A549 (cell line): ENCODE results near the gene NAALADL1. TPM values are rescaled to one million over a fixed set of nuclear protein-coding genes. Genes with fewer than 3 reads are reported as not detected.
A peak's percentile ranks its signal among the peaks of the same experiment; 100 is the strongest.
"Not testable (repeated sequence)": the region's sequence is repeated elsewhere in the genome, so short reads cannot be mapped to it uniquely, and the experiment has no call there.

ENCODE experiments used
- ATAC-seq, 2 experiments: fragments of 200-7000 bp in 1 of 2; fragments of >200 bp in 1 of 2; cut with Nextera tagmentation in 1 of 2; cut with Tn5 transposase in 1 of 2; 3 replicates each; pipeline versions ENCODE4 v1.8.0 to v1.9.1; 2018 to 2020; ENCODE audit warnings: mild to moderate bottlenecking in 1 of 2, moderate library complexity in 1 of 2
- CTCF ChIA-PET: fragments of 300-600 bp; sonication (Branson Sonifier 250); formaldehyde crosslinking; extraction: SDS; loops from one replicate; lab custom pipeline; 2021; ENCODE audit warnings: antibody characterized with exemption, inconsistent platforms; lab: Yijun Ruan, JAX
- POLR2A ChIA-PET: fragments of 350-600 bp; formaldehyde crosslinking; extraction: SDS; loops from one replicate; lab custom pipeline; 2021; ENCODE audit warnings: antibody characterized with exemption, inconsistent platforms; lab: Yijun Ruan, JAX
- DNase-seq, 2 experiments: peaks; one replicate each; pipeline versions ENCODE4 v3.0.0 to v3.0.0-alpha.2; 2011 to 2016; ENCODE audit warnings: low read depth in 1 of 2, low spot score in 1 of 2
- FAIRE-seq: peaks from 2 replicates; lab custom pipeline; 2011; peaks lifted over from hg19 to GRCh38; lab: Jason Lieb, UNC
- H3K27ac ChIP-seq, 2 experiments: fragments of >200 bp; sonication (Bioruptor Twin); formaldehyde crosslinking; 3 replicates each; pipeline ENCODE4 v1.5.1; 2016 to 2017
- H3K4me1 ChIP-seq: fragments of >200 bp; sonication (Bioruptor Twin); formaldehyde crosslinking; 3 replicates; pipeline ENCODE4 v1.6.1; 2016
- H3K4me2 ChIP-seq: fragments of >200 bp; sonication (Bioruptor Twin); formaldehyde crosslinking; 3 replicates; pipeline ENCODE4 v1.6.1; 2016
- H3K4me3 ChIP-seq: fragments of >200 bp; sonication (Bioruptor Twin); formaldehyde crosslinking; 3 replicates; pipeline ENCODE4 v1.5.1; 2016
- H3K9me3 ChIP-seq: fragments of >200 bp; sonication (Bioruptor Twin); formaldehyde crosslinking; 3 replicates; pipeline ENCODE4 v1.6.1; 2016
- HDAC2 ChIP-seq: fragments of 200-600 bp; sonication (generic); IDR thresholded peaks from 2 replicates; pipeline ENCODE4 v1.6.1; 2016
- JUN ChIP-seq, 2 experiments: fragments of >200 bp; sonication (Bioruptor Twin); formaldehyde crosslinking; IDR thresholded peaks; 2 replicates in 1 of 2; 3 replicates in 1 of 2; pipeline ENCODE4 v1.6.1; 2016 to 2017
- KDM5A ChIP-seq: fragments of 200-600 bp; sonication (generic); IDR thresholded peaks from 2 replicates; pipeline ENCODE4 v1.6.1; 2016; ENCODE audit warnings: antibody characterized with exemption, mild to moderate bottlenecking
- NFE2L2 ChIP-seq: fragments of 150-350 bp; conservative IDR thresholded peaks from 2 replicates; pipeline ENCODE4 v1.6.1; 2014; ENCODE audit warnings: low read length
- PHF8 ChIP-seq: fragments of 200-600 bp; sonication (generic); IDR thresholded peaks from 2 replicates; pipeline ENCODE4 v1.6.1; 2016; ENCODE audit warnings: low read depth, mild to moderate bottlenecking, antibody characterized with exemption, moderate library complexity, borderline replicate concordance
- POLR2A ChIP-seq: IDR thresholded peaks from 2 replicates; pipeline ENCODE4 v1.6.1; 2012; ENCODE audit warnings: mild to moderate bottlenecking, low read length
- RAD21 ChIP-seq, 2 experiments: fragments of >200 bp in 1 of 2; sonication (Bioruptor Twin) in 1 of 2; formaldehyde crosslinking in 1 of 2; IDR thresholded peaks in 1 of 2; conservative IDR thresholded peaks in 1 of 2; 2 replicates in 1 of 2; 3 replicates in 1 of 2; pipeline ENCODE4 v1.6.1; 2012 to 2018; ENCODE audit warnings: inconsistent platforms in 1 of 2
- REST ChIP-seq: fragments of 200-600 bp; sonication (generic); IDR thresholded peaks from 2 replicates; pipeline ENCODE4 v1.6.1; 2016; ENCODE audit warnings: antibody characterized with exemption, mild to moderate bottlenecking, moderate library complexity
- USF2 ChIP-seq: fragments of 450-650 bp; IDR thresholded peaks from 2 replicates; pipeline ENCODE4 v1.6.1; 2014; ENCODE audit warnings: antibody characterized with exemption
- ZC3H11A ChIP-seq: fragments of 450-650 bp; IDR thresholded peaks from 2 replicates; pipeline ENCODE4 v1.6.1; 2014; ENCODE audit warnings: antibody characterized with exemption, mild to moderate bottlenecking
- WGBS: methylation state at CpG from one replicate; pipeline ENCODE4 v1.1.6; 2017; ENCODE audit errors: missing lambda C conversion rate; 5-methylcytosine and 5-hydroxymethylcytosine counted together
- polyA plus RNA-seq, 4 experiments: library from polyadenylated mRNA; depleted of rRNA in 3 of 4; stranded (reverse); fragments of >200 nt; fragmentation: RNase III in 1 of 4; extraction: RNeasy Plus Mini Kit Qiagen cat#74134 plus additional on column Dnase treatment in 1 of 4; gene quantifications; 2 replicates in 3 of 4; 3 replicates in 1 of 4; pipeline ENCODE4 v1.2.3, GENCODE V29; 2011 to 2017

The NAALADL1 gene
- polyA plus RNA-seq, 2 of the 4 experiments (the other 2 are of a cell fraction): not detected

- no peak for TF ChIP-seq NFE2L2
- TF ChIP-seq RAD21 (conservative IDR thresholded peaks at IDR 0.05 in 1 of 2, IDR thresholded peaks at IDR 0.05 in 1 of 2): peak; percentile 66 to 74
- TF ChIP-seq POLR2A: peak; percentile 41
- TF ChIP-seq USF2: no peak
- TF ChIP-seq PHF8: peak; percentile 72; the same call in 1 of the 2 replicates
- TF ChIP-seq, all 56 proteins: peak for 5
Observed at GRCh38 chr11:65013130-65013887, 45.0 kb downstream of the NAALADL1 start (continued).

- POLR2A ChIA-PET: no interaction called here
- FAIRE-seq (no peak), DNase-seq (no peak)
- CTCF ChIA-PET: interaction anchor here (0.6 to 2.4 kb wide), 9 partner anchors 9 to 154 kb away, joined by 3 to 6 read pairs (median 4); partner anchors contain the start of gene BATF2
- Histone ChIP-seq H3K4me3 (no peak overlapping the region), H3K4me1 (peaks cover 28% of the 10 kb centered on the region), H3K27ac (no peak overlapping the region; a peak in 1 of 6 replicates), H3K4me2 (no peak overlapping the region)
- WGBS: 82% methylated on average over 2 of the region's 2 CpGs
- no peak for TF ChIP-seq JUN (IDR thresholded peaks at IDR 0.05)
- TF ChIP-seq ZC3H11A: peak; percentile 28
- TF ChIP-seq, all 56 proteins: peak for 1
- H3K9me3 ChIP-seq: no peaks in the 10 kb centered on the region
- no peak for ATAC-seq
Observed at GRCh38 chr11:65008873-65009272, 49.5 kb downstream of the NAALADL1 start.

- FAIRE-seq (no peak), ATAC-seq (no peak), DNase-seq (no peak)
- no peak for TF ChIP-seq KDM5A
- TF ChIP-seq RAD21 (conservative IDR thresholded peaks at IDR 0.05 in 1 of 2, IDR thresholded peaks at IDR 0.05 in 1 of 2): peak in 1 of 2 experiments; percentile 14; a peak in 1 of 5 replicates
- no peak overlapping the region for H3K4me3 ChIP-seq
- H3K4me2 ChIP-seq: no peak overlapping the region; the same call in 2 of the 3 replicates
- H3K9me3 ChIP-seq: no peaks in the 10 kb centered on the region
- CTCF ChIA-PET: interaction anchor here (1.0 to 3.6 kb wide), 10 partner anchors 9 to 221 kb away, joined by 3 to 18 read pairs (median 4); partner anchors contain the start of genes BATF2 and SNX15
- WGBS: 78% methylated on average over 7 of the region's 7 CpGs
- H3K27ac ChIP-seq: peak overlapping the region; percentile 81 to 88
- peaks cover 24% of the 10 kb centered on the region for H3K4me1 ChIP-seq
- POLR2A ChIA-PET: no interaction called here
Observed at GRCh38 chr11:65008016-65008415, 50.3 kb downstream of the NAALADL1 start.

- POLR2A ChIA-PET, H3K4me3 ChIP-seq, ATAC-seq, FAIRE-seq, H3K4me2 ChIP-seq, DNase-seq, H3K9me3 ChIP-seq: not testable (repeated sequence)
- 48% methylated on average over 3 of the region's 3 CpGs for WGBS
- Histone ChIP-seq H3K27ac (peak overlapping the region in 1 of 2 experiments; percentile 88; a peak in 2 of 6 replicates), H3K4me1 (peaks cover 28% of the 10 kb centered on the region)
- CTCF ChIA-PET: interaction anchor here (1.1 to 4.7 kb wide), 5 partner anchors 10 to 150 kb away, joined by 3 to 43 read pairs (median 3); partner anchors contain the start of genes ARL2 and PPP2R5B
Observed at GRCh38 chr11:65003968-65004367, 54.4 kb downstream of the NAALADL1 start.

GRCh38 chr11:65003282-65003681 lies 55.1 kb downstream of the NAALADL1 start:
- Histone ChIP-seq H3K27ac (no peak overlapping the region), H3K9me3 (no peaks in the 10 kb centered on the region), H3K4me3 (no peak overlapping the region), H3K4me1 (peaks cover 34% of the 10 kb centered on the region), H3K4me2 (no peak overlapping the region)
- ChIA-PET POLR2A (no interaction called here), CTCF (interaction anchor here (0.9 to 4.7 kb wide), 5 partner anchors 10 to 115 kb away, joined by 3 to 43 read pairs (median 4); partner anchors contain the start of genes ARL2 and PPP2R5B)
- DNase-seq (no peak), FAIRE-seq (no peak), ATAC-seq (no peak)
- TF ChIP-seq NFE2L2 (no peak), HDAC2 (no peak), REST (peak; percentile 79)
- 96% methylated on average over 7 of the region's 7 CpGs for WGBS
